Fibroblast of lung (primary cell): ENCODE results near the gene TENT5A. TPM values are rescaled to one million over a fixed set of nuclear protein-coding genes. Genes with fewer than 3 reads are reported as not detected.

ENCODE experiments used
- DNase-seq, 2 donors: peaks; one replicate each; pipeline versions ENCODE4 v3.0.0 to v3.0.0-alpha.2; 2010; ENCODE audit warnings: low read depth in 2 of 2
- H2AFZ ChIP-seq: 2 replicates; pipeline ENCODE4 v1.5.1; 2012; ENCODE audit warnings: low read length, control low read depth, inconsistent platforms
- H3K27ac ChIP-seq: 2 replicates; pipeline ENCODE4 v1.5.1; 2011; ENCODE audit warnings: low read length, control low read depth; ENCODE audit not compliant: insufficient read depth
- H3K27me3 ChIP-seq: 2 replicates; pipeline ENCODE4 v1.5.1; 2011; ENCODE audit warnings: mild to moderate bottlenecking, low read length; ENCODE audit not compliant: control insufficient read depth, insufficient read depth
- H3K36me3 ChIP-seq: 2 replicates; pipeline ENCODE4 v1.5.1; 2011; ENCODE audit warnings: low read length; ENCODE audit not compliant: control insufficient read depth, insufficient read depth
- H3K4me1 ChIP-seq: 2 replicates; pipeline ENCODE4 v1.5.1; 2011; ENCODE audit warnings: low read length; ENCODE audit not compliant: control insufficient read depth, insufficient read depth; ENCODE audit errors: extremely low read depth
- H3K4me2 ChIP-seq: 2 replicates; pipeline ENCODE4 v1.5.1; 2011; ENCODE audit warnings: low read length, control low read depth; ENCODE audit not compliant: insufficient read depth; ENCODE audit errors: extremely low read depth
- H3K4me3 ChIP-seq, 4 experiments: fragments of 200-600 bp in 1 of 4; sonication (generic) in 1 of 4; replicated peaks in 1 of 4; 2 replicates each; pipeline ENCODE4 v1.5.1; 2011 to 2016; ENCODE audit warnings: low read length in 4 of 4, low read depth in 3 of 4, mild to moderate bottlenecking in 3 of 4, control low read depth in 2 of 4, inconsistent platforms in 1 of 4, mixed read lengths in 1 of 4; ENCODE audit not compliant: insufficient read depth in 1 of 4; ENCODE audit errors: control extremely low read depth in 1 of 4
- H3K79me2 ChIP-seq: 2 replicates; pipeline ENCODE4 v1.5.1; 2012; ENCODE audit warnings: mild to moderate bottlenecking, low read length, inconsistent platforms; ENCODE audit not compliant: control insufficient read depth, insufficient read depth
- H3K9ac ChIP-seq: 2 replicates; pipeline ENCODE4 v1.5.1; 2011; ENCODE audit warnings: mild to moderate bottlenecking, low read length, control low read depth; ENCODE audit not compliant: insufficient read depth
- H3K9me3 ChIP-seq: 2 replicates; pipeline ENCODE4 v1.5.1; 2012; ENCODE audit warnings: low read depth, low read length; ENCODE audit not compliant: control insufficient read depth, insufficient read depth
- H4K20me1 ChIP-seq: 2 replicates; pipeline ENCODE4 v1.5.1; 2011; ENCODE audit warnings: low read length; ENCODE audit not compliant: control insufficient read depth, insufficient read depth; ENCODE audit errors: extremely low read depth
- CTCF ChIP-seq, 2 donors: IDR thresholded peaks in 1 of 2; conservative IDR thresholded peaks in 1 of 2; 1 replicate in 1 of 2; 2 replicates in 1 of 2; pipeline ENCODE4 v1.5.1; 2011 to 2012; ENCODE audit warnings: low read length in 2 of 2, control low read depth in 1 of 2, inconsistent platforms in 1 of 2, low read depth in 1 of 2, mild to moderate bottlenecking in 1 of 2
- EZH2 ChIP-seq: IDR thresholded peaks from 2 replicates; pipeline ENCODE4 v1.5.1; 2012; ENCODE audit warnings: low read length, control low read depth, mild to moderate bottlenecking; ENCODE audit errors: missing control alignments
- polyA plus RNA-seq, 2 donors: library from polyadenylated mRNA; depleted of rRNA in 1 of 2; stranded (reverse) in 1 of 2; unstranded in 1 of 2; fragments of >200 nt; gene quantifications; 2 replicates each; pipeline ENCODE4 v1.2.1, GENCODE V29; 2011 to 2012; ENCODE audit warnings: missing spikeins in 1 of 2
- total RNA-seq: library from RNA; depleted of rRNA; stranded (reverse); fragments of >200 nt; gene quantifications from 2 replicates; pipeline ENCODE4 v1.2.1, GENCODE V29; 2014

TENT5A gene
- total and polyA plus RNA-seq, 2 donors (not counting 1 experiment from before 2014, with no cell fraction given): 8.3 to 24.6 TPM

- H4K20me1 ChIP-seq: no peaks in the 10 kb centered on the region
Measured at GRCh38 chr6:81708113-81708699, 44.3 kb downstream of the TENT5A start.

GRCh38 chr6:81704700-81705099 is 47.8 kb downstream of the TENT5A start:
- no peak for DNase-seq
- H3K4me2 ChIP-seq: no peak overlapping the region
- no peak overlapping the region for H3K27ac ChIP-seq
- no peak overlapping the region for H3K4me3 ChIP-seq
- H3K4me1 ChIP-seq: no peaks in the 10 kb centered on the region
- H3K9me3 ChIP-seq: no peaks in the 10 kb centered on the region
- H3K27me3 ChIP-seq: no peaks in the 10 kb centered on the region
- no peaks in the 10 kb centered on the region for H3K36me3 ChIP-seq
- TF ChIP-seq EZH2: no peak
- H2AFZ ChIP-seq: no peak overlapping the region
- no peaks in the 10 kb centered on the region for H3K79me2 ChIP-seq
- no peak overlapping the region for H3K9ac ChIP-seq
- no peaks in the 10 kb centered on the region for H4K20me1 ChIP-seq

More at GRCh38 chr6:81708113-81708699, 44.3 kb downstream of the TENT5A start:
- Histone ChIP-seq H3K36me3 (no peaks in the 10 kb centered on the region), H3K4me2 (no peak overlapping the region), H3K9me3 (no peaks in the 10 kb centered on the region), H3K27ac (no peak overlapping the region), H3K4me3 (no peak overlapping the region), H2AFZ (no peak overlapping the region), H3K9ac (no peak overlapping the region), H3K4me1 (no peaks in the 10 kb centered on the region), H3K27me3 (no peaks in the 10 kb centered on the region), H3K79me2 (no peaks in the 10 kb centered on the region)
- TF ChIP-seq EZH2 (no peak), CTCF (conservative IDR thresholded peaks at IDR 0.05 in 1 of 2, IDR thresholded peaks at IDR 0.05 in 1 of 2; ENCODE audit: low read depth in 1 of 2, low read length in 2 of 2) (no peak)
- peak in 1 of 2 donors; percentile 77 for DNase-seq

- Histone ChIP-seq H4K20me1 (no peaks in the 10 kb centered on the region), H3K9ac (no peak overlapping the region), H3K79me2 (no peaks in the 10 kb centered on the region), H3K9me3 (no peaks in the 10 kb centered on the region), H2AFZ (no peak overlapping the region), H3K36me3 (no peaks in the 10 kb centered on the region), H3K4me1 (no peaks in the 10 kb centered on the region), H3K4me3 (no peak overlapping the region), H3K27ac (no peak overlapping the region), H3K27me3 (no peaks in the 10 kb centered on the region), H3K4me2 (no peak overlapping the region)
- peak in 1 of 2 donors; percentile 31 for DNase-seq
- no peak for TF ChIP-seq EZH2
- TF ChIP-seq CTCF (conservative IDR thresholded peaks at IDR 0.05 in 1 of 2, IDR thresholded peaks at IDR 0.05 in 1 of 2; ENCODE audit: low read depth in 1 of 2, low read length in 2 of 2): no peak
Measured at GRCh38 chr6:81700414-81700813, 52.1 kb downstream of the TENT5A start.
